ENCODE data around the gene RARS2.

GRCh38 chr6:87633851-87634250, 44.1 kb upstream of the RARS2 start:
- TF ChIP-seq, protein P1, sequence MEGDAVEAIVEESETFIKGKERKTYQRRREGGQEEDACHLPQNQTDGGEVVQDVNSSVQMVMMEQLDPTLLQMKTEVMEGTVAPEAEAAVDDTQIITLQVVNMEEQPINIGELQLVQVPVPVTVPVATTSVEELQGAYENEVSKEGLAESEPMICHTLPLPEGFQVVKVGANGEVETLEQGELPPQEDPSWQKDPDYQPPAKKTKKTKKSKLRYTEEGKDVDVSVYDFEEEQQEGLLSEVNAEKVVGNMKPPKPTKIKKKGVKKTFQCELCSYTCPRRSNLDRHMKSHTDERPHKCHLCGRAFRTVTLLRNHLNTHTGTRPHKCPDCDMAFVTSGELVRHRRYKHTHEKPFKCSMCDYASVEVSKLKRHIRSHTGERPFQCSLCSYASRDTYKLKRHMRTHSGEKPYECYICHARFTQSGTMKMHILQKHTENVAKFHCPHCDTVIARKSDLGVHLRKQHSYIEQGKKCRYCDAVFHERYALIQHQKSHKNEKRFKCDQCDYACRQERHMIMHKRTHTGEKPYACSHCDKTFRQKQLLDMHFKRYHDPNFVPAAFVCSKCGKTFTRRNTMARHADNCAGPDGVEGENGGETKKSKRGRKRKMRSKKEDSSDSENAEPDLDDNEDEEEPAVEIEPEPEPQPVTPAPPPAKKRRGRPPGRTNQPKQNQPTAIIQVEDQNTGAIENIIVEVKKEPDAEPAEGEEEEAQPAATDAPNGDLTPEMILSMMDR (IDR thresholded peaks at IDR 0.05 in 4 of 5, conservative IDR thresholded peaks at IDR 0.05 in 1 of 5), result no peak
- TF ChIP-seq POLR2A (IDR thresholded peaks at IDR 0.05), result no peak

All from gastrocnemius medialis (tissue), 4 donors.